Measurements from ENCODE around the gene NHLH2.

NHLH2 gene

DNA sequence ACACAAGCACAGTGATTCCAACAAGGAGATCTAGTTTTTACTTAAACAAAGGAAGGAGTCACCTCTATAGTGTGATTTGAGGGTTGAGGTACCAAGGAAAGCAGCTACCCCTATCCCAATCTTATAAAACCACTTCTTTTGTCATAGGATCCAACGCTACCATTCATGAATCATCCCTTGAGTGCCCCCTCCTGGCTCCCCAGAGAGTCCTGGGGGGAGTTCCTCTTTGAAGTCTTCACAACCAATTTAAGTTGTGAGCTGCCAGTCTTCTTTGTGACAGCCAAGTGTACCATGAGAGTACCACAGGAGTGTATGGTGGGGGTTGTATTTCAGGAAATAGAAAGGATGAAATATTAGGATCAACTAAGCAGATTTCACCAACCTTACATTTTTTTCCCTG, 39.1 kb upstream of the NHLH2 start:
- TF ChIP-seq TAF1 (IDR thresholded peaks at IDR 0.05; ENCODE audit: low read depth), result no peak

DNA sequence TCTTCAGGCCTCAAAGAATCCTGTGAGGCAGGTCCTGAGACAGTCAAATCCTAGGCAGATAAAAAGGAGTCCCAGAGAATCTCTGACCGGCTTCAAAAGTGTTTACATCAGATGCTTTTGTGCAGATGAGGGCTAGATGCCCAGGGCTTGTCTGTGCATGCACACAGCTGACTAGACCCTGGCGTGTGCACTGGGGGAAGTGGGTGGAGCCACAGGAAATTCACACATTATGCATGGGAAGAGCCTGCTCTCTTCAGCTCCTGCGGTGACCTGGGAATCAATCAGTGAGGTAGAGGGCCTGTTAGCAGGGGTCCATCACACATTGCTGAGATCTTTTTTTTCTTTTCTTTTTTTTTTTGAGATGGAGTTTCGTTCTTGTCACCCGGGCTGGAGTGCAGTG, 36.6 kb upstream of the NHLH2 start:
- TF ChIP-seq CREB1 (IDR thresholded peaks at IDR 0.05; ENCODE audit: low read depth), result no peak
- TF ChIP-seq MAX (IDR thresholded peaks at IDR 0.05), result no peak
- no peak for TF ChIP-seq TEAD4 (IDR thresholded peaks at IDR 0.05)
- TF ChIP-seq EGR1 (IDR thresholded peaks at IDR 0.05), result no peak
- TF ChIP-seq RAD21 (IDR thresholded peaks at IDR 0.05; ENCODE audit: low read depth), result no peak
- TF ChIP-seq CEBPB (IDR thresholded peaks at IDR 0.05), result no peak
- no peak for TF ChIP-seq ZBTB7A (IDR thresholded peaks at IDR 0.05; ENCODE audit: low read depth)
- TF ChIP-seq NFIC (IDR thresholded peaks at IDR 0.05), result no peak
- no peak for TF ChIP-seq EP300 (IDR thresholded peaks at IDR 0.05; ENCODE audit: borderline replicate concordance)
- TF ChIP-seq TAF1 (IDR thresholded peaks at IDR 0.05; ENCODE audit: low read depth), result no peak
- no peak for TF ChIP-seq TCF12 (IDR thresholded peaks at IDR 0.05; ENCODE audit: low read depth)
- TF ChIP-seq REST (IDR thresholded peaks at IDR 0.05; ENCODE audit: low read depth), result no peak
- TF ChIP-seq USF1 (IDR thresholded peaks at IDR 0.05), result no peak
- TF ChIP-seq YY1 (IDR thresholded peaks at IDR 0.05; ENCODE audit: low read depth), result no peak
- TF ChIP-seq FOXM1 (IDR thresholded peaks at IDR 0.05; ENCODE audit: borderline replicate concordance, low read depth), result no peak

GRCh38 chr1:115874904-115875303, 34.0 kb upstream of the NHLH2 start:
- TF ChIP-seq TEAD4 (IDR thresholded peaks at IDR 0.05) (no peak), CEBPB (IDR thresholded peaks at IDR 0.05) (no peak), ZBTB7A (IDR thresholded peaks at IDR 0.05; ENCODE audit: low read depth) (no peak), MAX (IDR thresholded peaks at IDR 0.05) (no peak), REST (IDR thresholded peaks at IDR 0.05; ENCODE audit: low read depth) (no peak), TCF12 (IDR thresholded peaks at IDR 0.05; ENCODE audit: low read depth) (no peak), EP300 (IDR thresholded peaks at IDR 0.05; ENCODE audit: borderline replicate concordance) (no peak), YY1 (IDR thresholded peaks at IDR 0.05; ENCODE audit: low read depth) (no peak), CREB1 (IDR thresholded peaks at IDR 0.05; ENCODE audit: low read depth) (no peak), RAD21 (IDR thresholded peaks at IDR 0.05; ENCODE audit: low read depth) (no peak), USF1 (IDR thresholded peaks at IDR 0.05) (no peak), EGR1 (IDR thresholded peaks at IDR 0.05) (no peak), NFIC (IDR thresholded peaks at IDR 0.05) (no peak), TAF1 (IDR thresholded peaks at IDR 0.05; ENCODE audit: low read depth) (no peak), FOXM1 (IDR thresholded peaks at IDR 0.05; ENCODE audit: borderline replicate concordance, low read depth) (no peak)

DNA sequence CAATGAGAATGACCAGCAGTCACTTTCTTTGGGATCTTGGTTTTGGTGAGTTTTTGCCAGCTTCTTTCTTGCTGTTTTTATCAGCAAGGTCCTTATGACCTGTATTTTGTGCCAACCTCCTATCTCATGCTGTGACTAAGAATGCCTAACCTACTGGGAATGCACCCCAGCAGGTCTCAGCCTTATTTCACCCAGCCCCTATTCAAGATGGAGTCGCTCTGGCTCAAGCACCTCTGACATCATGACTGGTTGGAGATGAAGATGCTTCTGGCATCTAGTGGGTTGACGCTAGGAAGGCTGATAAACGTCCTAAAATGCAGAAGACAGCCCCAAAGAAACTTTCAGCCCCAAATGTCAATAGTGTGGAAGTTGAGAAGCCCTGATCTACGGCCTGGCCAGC, 33.6 kb upstream of the NHLH2 start:
- TF ChIP-seq EGR1 (IDR thresholded peaks at IDR 0.05), result no peak
- TF ChIP-seq TCF12 (IDR thresholded peaks at IDR 0.05; ENCODE audit: low read depth), result no peak
- TF ChIP-seq RAD21 (IDR thresholded peaks at IDR 0.05; ENCODE audit: low read depth), result no peak
- TF ChIP-seq EP300 (IDR thresholded peaks at IDR 0.05; ENCODE audit: borderline replicate concordance), result no peak
- no peak for TF ChIP-seq CREB1 (IDR thresholded peaks at IDR 0.05; ENCODE audit: low read depth)
- TF ChIP-seq MAX (IDR thresholded peaks at IDR 0.05), result no peak
- no peak for TF ChIP-seq CEBPB (IDR thresholded peaks at IDR 0.05)
- no peak for TF ChIP-seq TAF1 (IDR thresholded peaks at IDR 0.05; ENCODE audit: low read depth)
- no peak for TF ChIP-seq REST (IDR thresholded peaks at IDR 0.05; ENCODE audit: low read depth)
- no peak for TF ChIP-seq NFIC (IDR thresholded peaks at IDR 0.05)
- TF ChIP-seq YY1 (IDR thresholded peaks at IDR 0.05; ENCODE audit: low read depth), result no peak
- no peak for TF ChIP-seq TEAD4 (IDR thresholded peaks at IDR 0.05)
- TF ChIP-seq FOXM1 (IDR thresholded peaks at IDR 0.05; ENCODE audit: borderline replicate concordance, low read depth), result no peak
- TF ChIP-seq USF1 (IDR thresholded peaks at IDR 0.05), result no peak
- no peak for TF ChIP-seq ZBTB7A (IDR thresholded peaks at IDR 0.05; ENCODE audit: low read depth)
